ENCODE results near the gene PARP2.
A peak's percentile ranks its signal among the peaks of the same experiment; 100 is the strongest.
"Not testable (repeated sequence)": the region's sequence is repeated elsewhere in the genome, so short reads cannot be mapped to it uniquely, and the experiment has no call there.

The PARP2 gene

GRCh38 chr14:20343092-20343861 lies at the start of gene PARP2:
PARP2 (plus strand) TSS chr14:20343635; CDS start chr14:20343642, 7 bp downstream.
- ATAC-seq, result peak; percentile 90 to 92

GRCh38 chr14:20294636-20295035 lies 48.8 kb upstream of the PARP2 start:
- no peak for ATAC-seq

GRCh38 chr14:20295067-20295466 lies 48.4 kb upstream of the PARP2 start:
- ATAC-seq, result peak; percentile 35 to 48

- ATAC-seq, result no peak
Observed at GRCh38 chr14:20302042-20302755, 41.2 kb upstream of the PARP2 start.

- ATAC-seq, result peak; percentile 92 to 97
Observed at GRCh38 chr14:20305265-20306078, 38.0 kb upstream of the PARP2 start, which contains the start of gene TTC5. TTC5 (minus strand) TSS chr14:20305951; CDS start chr14:20305937, 14 bp downstream.

- no peak for ATAC-seq
Observed at GRCh38 chr14:20306079-20306423, 37.4 kb upstream of the PARP2 start.

GRCh38 chr14:20314026-20314425 lies 29.4 kb upstream of the PARP2 start:
- no peak for ATAC-seq

GRCh38 chr14:20317720-20318119 lies 25.7 kb upstream of the PARP2 start:
- no peak for ATAC-seq

- ATAC-seq, result peak in 1 of 2 donors; percentile 43
Observed at GRCh38 chr14:20327005-20327869, 16.2 kb upstream of the PARP2 start.

GRCh38 chr14:20328705-20329104 lies 14.7 kb upstream of the PARP2 start:
- no peak for ATAC-seq

- no peak for ATAC-seq
Observed at GRCh38 chr14:20329355-20329754, 14.1 kb upstream of the PARP2 start.

GRCh38 chr14:20331053-20331613 lies 12.3 kb upstream of the PARP2 start:
- no peak for ATAC-seq

- ATAC-seq, result no peak
Observed at GRCh38 chr14:20332431-20332787, 11.0 kb upstream of the PARP2 start.

- ATAC-seq, result peak; percentile 96 to 99
Observed at GRCh38 chr14:20332788-20333493, 10.5 kb upstream of the PARP2 start, which contains the start of gene CCNB1IP1. CCNB1IP1 (minus strand) TSS chr14:20333279; CDS start chr14:20316523, 16,756 bp downstream.

- no peak for ATAC-seq
Observed at GRCh38 chr14:20333494-20333841, 10.0 kb upstream of the PARP2 start.

GRCh38 chr14:20334017-20334416 lies 9.4 kb upstream of the PARP2 start:
- ATAC-seq, result no peak

- ATAC-seq, result not testable (repeated sequence)
Observed at GRCh38 chr14:20341032-20341431, 2.4 kb upstream of the PARP2 start.

GRCh38 chr14:20341646-20342045 lies 1.8 kb upstream of the PARP2 start:
- ATAC-seq, result no peak

- no peak for ATAC-seq
Observed at GRCh38 chr14:20343862-20344220, 406 bp downstream of the PARP2 start.

- no peak for ATAC-seq
Observed at GRCh38 chr14:20345366-20345765, 1.9 kb downstream of the PARP2 start.

- no peak for ATAC-seq
Observed at GRCh38 chr14:20346713-20347112, 3.3 kb downstream of the PARP2 start.

Data from activated CD4-positive, CD25-positive, alpha-beta regulatory T cell treated with anti-CD3 and anti-CD28 coated beads, Interleukin-2, amount 50 U/mL, for 24 hours (primary cell).